ENCODE data around the gene GPRC5A.

GPRC5A gene

GRCh38 chr12:12930633-12931219 lies 39.4 kb downstream of the GPRC5A start:
- TF ChIP-seq, protein P1, sequence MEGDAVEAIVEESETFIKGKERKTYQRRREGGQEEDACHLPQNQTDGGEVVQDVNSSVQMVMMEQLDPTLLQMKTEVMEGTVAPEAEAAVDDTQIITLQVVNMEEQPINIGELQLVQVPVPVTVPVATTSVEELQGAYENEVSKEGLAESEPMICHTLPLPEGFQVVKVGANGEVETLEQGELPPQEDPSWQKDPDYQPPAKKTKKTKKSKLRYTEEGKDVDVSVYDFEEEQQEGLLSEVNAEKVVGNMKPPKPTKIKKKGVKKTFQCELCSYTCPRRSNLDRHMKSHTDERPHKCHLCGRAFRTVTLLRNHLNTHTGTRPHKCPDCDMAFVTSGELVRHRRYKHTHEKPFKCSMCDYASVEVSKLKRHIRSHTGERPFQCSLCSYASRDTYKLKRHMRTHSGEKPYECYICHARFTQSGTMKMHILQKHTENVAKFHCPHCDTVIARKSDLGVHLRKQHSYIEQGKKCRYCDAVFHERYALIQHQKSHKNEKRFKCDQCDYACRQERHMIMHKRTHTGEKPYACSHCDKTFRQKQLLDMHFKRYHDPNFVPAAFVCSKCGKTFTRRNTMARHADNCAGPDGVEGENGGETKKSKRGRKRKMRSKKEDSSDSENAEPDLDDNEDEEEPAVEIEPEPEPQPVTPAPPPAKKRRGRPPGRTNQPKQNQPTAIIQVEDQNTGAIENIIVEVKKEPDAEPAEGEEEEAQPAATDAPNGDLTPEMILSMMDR (IDR thresholded peaks at IDR 0.05), result no peak

GRCh38 chr12:12933742-12934141 lies 42.4 kb downstream of the GPRC5A start:
- no peak for DNase-seq
- Mint-ChIP-seq H3K9me3 (peaks cover 12% of the 10 kb centered on the region), H3K4me1 (peaks cover 13% of the 10 kb centered on the region), H3K27me3 (ENCODE audit: low read depth, poor library complexity) (peaks cover 3% of the 10 kb centered on the region), H3K4me3 (no peak overlapping the region), H3K36me3 (ENCODE audit: low read depth) (peaks cover 6% of the 10 kb centered on the region), H3K27ac (no peak overlapping the region)
- TF ChIP-seq, protein P1 (IDR thresholded peaks at IDR 0.05), result no peak

More at GRCh38 chr12:12930633-12931219, 39.4 kb downstream of the GPRC5A start:
- no peak for DNase-seq
- peaks cover 13% of the 10 kb centered on the region for H3K4me1 Mint-ChIP-seq
- no peaks in the 10 kb centered on the region for H3K27me3 Mint-ChIP-seq (ENCODE audit: low read depth, poor library complexity)
- no peak overlapping the region for H3K27ac Mint-ChIP-seq
- peaks cover 6% of the 10 kb centered on the region for H3K36me3 Mint-ChIP-seq (ENCODE audit: low read depth)
- peaks cover 25% of the 10 kb centered on the region for H3K9me3 Mint-ChIP-seq
- no peak overlapping the region for H3K4me3 Mint-ChIP-seq

- no peak overlapping the region for H3K27ac Mint-ChIP-seq
- no peak for DNase-seq
- peaks cover 12% of the 10 kb centered on the region for H3K9me3 Mint-ChIP-seq
- H3K27me3 Mint-ChIP-seq (ENCODE audit: low read depth, poor library complexity), result peaks cover 3% of the 10 kb centered on the region
- TF ChIP-seq, protein P1 (IDR thresholded peaks at IDR 0.05), result no peak
- peaks cover 20% of the 10 kb centered on the region for H3K4me1 Mint-ChIP-seq
- H3K4me3 Mint-ChIP-seq, result no peak overlapping the region
- H3K36me3 Mint-ChIP-seq (ENCODE audit: low read depth), result peaks cover 6% of the 10 kb centered on the region
These were observed 43.2 kb downstream of the GPRC5A start for GRCh38 chr12:12934556-12934955.

DNA sequence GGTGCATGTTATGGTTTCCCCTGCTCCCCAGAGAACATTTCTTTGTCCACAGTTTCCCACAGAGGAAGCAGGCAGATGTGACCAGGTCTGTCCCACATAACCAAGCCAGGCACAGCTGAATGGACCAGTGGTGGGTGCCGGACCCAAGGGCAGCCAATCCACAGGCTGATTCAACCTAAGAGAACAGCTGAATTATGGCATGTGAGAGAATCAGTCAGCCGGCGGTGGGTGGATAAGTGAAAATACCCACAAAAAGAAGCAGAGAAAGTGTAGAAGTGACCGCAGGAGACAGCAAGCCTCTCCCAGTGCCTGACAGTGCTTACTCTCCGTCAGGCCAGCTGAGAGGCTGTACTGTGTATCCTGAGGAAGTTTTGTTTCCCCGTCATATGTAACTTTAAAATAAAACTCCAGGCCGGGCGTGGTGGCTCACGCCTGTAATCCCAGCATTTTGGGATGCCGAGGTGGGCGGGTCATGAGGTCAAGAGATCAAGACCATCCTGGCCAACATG lies 45.7 kb downstream of the GPRC5A start:
- DNase-seq, result no peak
- Mint-ChIP-seq H3K27ac (no peak overlapping the region), H3K27me3 (ENCODE audit: low read depth, poor library complexity) (peaks cover 3% of the 10 kb centered on the region), H3K9me3 (no peaks in the 10 kb centered on the region), H3K4me1 (peaks cover 20% of the 10 kb centered on the region), H3K36me3 (ENCODE audit: low read depth) (no peaks in the 10 kb centered on the region), H3K4me3 (no peak overlapping the region)
- TF ChIP-seq, protein P1 (IDR thresholded peaks at IDR 0.05), result no peak

GRCh38 chr12:12938541-12938940 lies 47.2 kb downstream of the GPRC5A start:
- H3K27ac Mint-ChIP-seq, result no peak overlapping the region
- H3K4me3 Mint-ChIP-seq, result no peak overlapping the region
- TF ChIP-seq, protein P1 (IDR thresholded peaks at IDR 0.05), result no peak
- no peaks in the 10 kb centered on the region for H3K9me3 Mint-ChIP-seq
- no peaks in the 10 kb centered on the region for H3K36me3 Mint-ChIP-seq (ENCODE audit: low read depth)
- no peak for DNase-seq
- H3K4me1 Mint-ChIP-seq, result peaks cover 19% of the 10 kb centered on the region
- H3K27me3 Mint-ChIP-seq (ENCODE audit: low read depth, poor library complexity), result peaks cover 3% of the 10 kb centered on the region

DNA sequence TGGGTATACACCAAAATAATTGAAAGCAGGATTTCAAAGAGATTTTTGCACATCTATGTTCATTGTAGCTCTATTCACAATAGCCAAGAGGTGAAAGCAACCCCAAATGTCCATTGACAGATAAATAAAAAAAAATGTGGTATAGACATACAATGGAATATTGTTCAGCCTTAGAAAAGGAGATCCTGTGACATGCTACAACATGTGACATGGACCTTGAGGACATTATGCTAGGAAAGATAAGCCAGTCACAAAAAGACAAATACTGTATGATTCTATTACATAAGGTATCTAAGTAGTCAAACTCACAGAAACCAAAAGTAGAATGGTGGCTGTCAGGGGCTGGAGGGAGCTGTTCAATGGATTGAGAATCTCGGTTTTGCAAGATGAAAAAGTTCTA lies 48.5 kb downstream of the GPRC5A start:
- Mint-ChIP-seq H3K27me3 (ENCODE audit: low read depth, poor library complexity) (peaks cover 8% of the 10 kb centered on the region), H3K4me1 (peaks cover 7% of the 10 kb centered on the region), H3K36me3 (ENCODE audit: low read depth) (no peaks in the 10 kb centered on the region), H3K4me3 (no peak overlapping the region), H3K27ac (no peak overlapping the region), H3K9me3 (no peaks in the 10 kb centered on the region)
- DNase-seq, result no peak
- TF ChIP-seq, protein P1 (IDR thresholded peaks at IDR 0.05), result no peak
